ENCODE data around the gene DHRS13.

DNA sequence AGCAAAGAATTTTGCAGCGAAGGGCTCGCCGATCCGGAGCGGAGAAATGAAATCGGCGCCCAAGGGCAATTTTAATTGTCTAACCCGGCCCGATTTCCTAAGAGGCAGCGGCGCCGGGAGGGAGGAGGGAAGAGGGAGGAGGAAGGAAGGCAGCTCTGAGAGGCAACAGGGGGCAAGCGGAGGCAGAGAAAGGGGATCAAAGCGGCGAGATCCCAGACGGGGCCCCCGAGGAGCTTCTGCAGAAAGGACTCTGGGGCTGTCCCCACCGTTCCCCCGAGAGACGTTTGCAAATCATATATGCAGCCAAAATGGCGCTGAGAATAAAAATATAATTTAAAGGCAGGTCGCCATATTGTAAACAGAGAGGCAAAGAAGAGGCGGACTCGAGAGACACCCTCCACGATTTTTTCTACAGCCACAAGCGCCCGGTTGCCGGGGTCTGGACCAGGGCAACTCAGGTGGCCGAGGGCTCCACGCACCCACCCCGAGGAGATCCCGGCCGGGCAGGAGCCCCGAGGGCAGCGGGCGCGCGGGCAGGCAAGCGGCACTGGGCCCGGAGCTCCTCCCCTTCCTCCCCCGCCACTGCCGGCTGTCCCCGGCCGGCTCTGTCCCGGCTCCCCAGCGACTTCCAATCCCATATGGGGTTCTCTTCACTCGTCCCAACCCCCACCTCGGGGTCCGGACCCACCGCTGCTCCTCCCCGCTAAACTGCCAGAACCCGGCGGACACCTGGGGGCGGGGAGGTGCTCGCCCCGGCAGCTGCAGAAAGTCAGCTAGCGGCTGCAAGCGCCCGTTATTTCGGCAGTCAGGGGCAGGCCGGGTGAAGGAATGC, 46.5 kb upstream of the DHRS13 start:
- TF ChIP-seq, protein P1, sequence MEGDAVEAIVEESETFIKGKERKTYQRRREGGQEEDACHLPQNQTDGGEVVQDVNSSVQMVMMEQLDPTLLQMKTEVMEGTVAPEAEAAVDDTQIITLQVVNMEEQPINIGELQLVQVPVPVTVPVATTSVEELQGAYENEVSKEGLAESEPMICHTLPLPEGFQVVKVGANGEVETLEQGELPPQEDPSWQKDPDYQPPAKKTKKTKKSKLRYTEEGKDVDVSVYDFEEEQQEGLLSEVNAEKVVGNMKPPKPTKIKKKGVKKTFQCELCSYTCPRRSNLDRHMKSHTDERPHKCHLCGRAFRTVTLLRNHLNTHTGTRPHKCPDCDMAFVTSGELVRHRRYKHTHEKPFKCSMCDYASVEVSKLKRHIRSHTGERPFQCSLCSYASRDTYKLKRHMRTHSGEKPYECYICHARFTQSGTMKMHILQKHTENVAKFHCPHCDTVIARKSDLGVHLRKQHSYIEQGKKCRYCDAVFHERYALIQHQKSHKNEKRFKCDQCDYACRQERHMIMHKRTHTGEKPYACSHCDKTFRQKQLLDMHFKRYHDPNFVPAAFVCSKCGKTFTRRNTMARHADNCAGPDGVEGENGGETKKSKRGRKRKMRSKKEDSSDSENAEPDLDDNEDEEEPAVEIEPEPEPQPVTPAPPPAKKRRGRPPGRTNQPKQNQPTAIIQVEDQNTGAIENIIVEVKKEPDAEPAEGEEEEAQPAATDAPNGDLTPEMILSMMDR (conservative IDR thresholded peaks at IDR 0.05 in 1 of 2, IDR thresholded peaks at IDR 0.05 in 1 of 2; ENCODE audit: low read depth in 1 of 2, low read length in 2 of 2), result no peak
- TF ChIP-seq EZH2 (IDR thresholded peaks at IDR 0.05; ENCODE audit: low read length, missing control alignments), result no peak

Data from fibroblast of lung (primary cell).